ENCODE measurements around the gene VSX1. TPM values are rescaled to one million over a fixed set of nuclear protein-coding genes. Genes with fewer than 3 reads are reported as not detected.

The VSX1 gene
- total RNA-seq, 2 donors from 2014 or later, result not detected

DNA sequence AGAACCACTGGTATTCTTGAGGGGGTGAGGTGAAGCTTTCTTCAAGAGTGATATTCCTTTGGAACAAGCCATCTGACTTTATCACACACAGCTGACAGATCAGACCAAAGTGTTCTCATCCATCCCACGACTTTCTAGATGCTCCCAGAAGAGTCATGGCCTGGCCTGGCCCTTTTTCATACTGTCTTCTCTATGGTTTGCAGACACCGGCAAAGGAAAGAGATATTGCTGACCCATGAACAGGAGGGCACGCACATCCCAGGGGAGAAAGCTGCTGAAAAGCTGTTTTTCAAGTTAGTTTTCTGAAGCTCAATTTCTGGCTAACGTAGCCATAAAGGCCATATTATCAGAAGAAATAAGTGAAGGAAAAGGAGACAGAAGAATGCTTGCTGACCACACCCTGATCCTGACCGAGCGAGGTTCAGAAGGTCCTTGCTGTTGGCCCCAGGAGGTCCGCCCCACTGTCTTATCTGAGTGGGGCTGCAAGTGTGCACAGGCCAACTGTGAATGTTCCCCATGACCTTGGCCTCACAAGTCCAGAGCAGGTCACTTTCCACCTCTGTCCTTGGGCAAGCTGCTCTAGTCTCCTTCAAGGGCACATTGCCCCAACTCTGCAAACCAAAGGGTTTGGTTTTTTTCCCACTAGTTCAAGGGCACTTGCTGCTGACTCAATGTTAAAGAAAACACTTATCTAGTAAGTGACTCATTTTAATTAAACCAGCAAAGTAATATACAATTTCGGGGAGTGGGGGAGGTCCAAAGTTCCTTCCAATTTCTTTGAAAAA is 26.0 kb downstream of the VSX1 start:
- no peak overlapping the region for H3K27ac Mint-ChIP-seq
- Histone ChIP-seq H3K27ac (ENCODE audit: low read depth, low read length) (no peak overlapping the region), H3K4me3 (ENCODE audit: low read length) (no peak overlapping the region), H3K4me1 (ENCODE audit: control insufficient read depth, insufficient read depth, low read length) (no peaks in the 10 kb centered on the region), H3K36me3 (ENCODE audit: control insufficient read depth, insufficient read depth, low read length) (no peaks in the 10 kb centered on the region), H3K9me3 (ENCODE audit: control insufficient read depth, low read length) (no peaks in the 10 kb centered on the region), H3K27me3 (ENCODE audit: control insufficient read depth, insufficient read depth, low read length, poor library complexity, severe bottlenecking) (peaks cover 100% of the 10 kb centered on the region), H3K9ac (ENCODE audit: extremely low read depth, low read length, poor library complexity, severe bottlenecking) (no peak overlapping the region)
- H3K27me3 Mint-ChIP-seq (ENCODE audit: insufficient read depth), result peaks cover 98% of the 10 kb centered on the region
- DNase-seq, result no peak
- no peak overlapping the region for H3K4me3 Mint-ChIP-seq
- H3K36me3 Mint-ChIP-seq (ENCODE audit: low read depth), result no peaks in the 10 kb centered on the region
- no peaks in the 10 kb centered on the region for H3K4me1 Mint-ChIP-seq
- 83 to 89% methylated on average over 7 to 8 of the region's 8 CpGs for WGBS, 2 experiments (ENCODE audit: insufficient coverage in 1 of 2, insufficient read length in 1 of 2)
- TF ChIP-seq CTCF (conservative IDR thresholded peaks at IDR 0.05), result no peak
- no peaks in the 10 kb centered on the region for H3K9me3 Mint-ChIP-seq

GRCh38 chr20:25054995-25055629 is 26.8 kb downstream of the VSX1 start:
- no peaks in the 10 kb centered on the region for H3K4me1 ChIP-seq (ENCODE audit: control insufficient read depth, insufficient read depth, low read length)
- H3K4me1 Mint-ChIP-seq, result no peaks in the 10 kb centered on the region
- H3K4me3 Mint-ChIP-seq, result no peak overlapping the region
- H3K9me3 ChIP-seq (ENCODE audit: control insufficient read depth, low read length), result no peaks in the 10 kb centered on the region
- H3K27ac ChIP-seq (ENCODE audit: low read depth, low read length), result no peak overlapping the region
- no peak overlapping the region for H3K9ac ChIP-seq (ENCODE audit: extremely low read depth, low read length, poor library complexity, severe bottlenecking)
- H3K36me3 Mint-ChIP-seq (ENCODE audit: low read depth), result no peaks in the 10 kb centered on the region
- H3K27me3 Mint-ChIP-seq (ENCODE audit: insufficient read depth), result peaks cover 98% of the 10 kb centered on the region
- 86 to 87% methylated on average over 9 to 10 of the region's 10 CpGs for WGBS, 2 experiments (ENCODE audit: insufficient coverage in 1 of 2, insufficient read length in 1 of 2)
- H3K27ac Mint-ChIP-seq, result no peak overlapping the region
- peaks cover 99% of the 10 kb centered on the region for H3K27me3 ChIP-seq (ENCODE audit: control insufficient read depth, insufficient read depth, low read length, poor library complexity, severe bottlenecking)
- no peak for TF ChIP-seq CTCF (conservative IDR thresholded peaks at IDR 0.05)
- H3K36me3 ChIP-seq (ENCODE audit: control insufficient read depth, insufficient read depth, low read length), result no peaks in the 10 kb centered on the region
- no peak for DNase-seq
- no peak overlapping the region for H3K4me3 ChIP-seq (ENCODE audit: low read length)
- no peaks in the 10 kb centered on the region for H3K9me3 Mint-ChIP-seq

- Histone ChIP-seq H3K27me3 (ENCODE audit: control insufficient read depth, insufficient read depth, low read length, poor library complexity, severe bottlenecking) (peaks cover 99% of the 10 kb centered on the region), H3K36me3 (ENCODE audit: control insufficient read depth, insufficient read depth, low read length) (no peaks in the 10 kb centered on the region), H3K9me3 (ENCODE audit: control insufficient read depth, low read length) (no peaks in the 10 kb centered on the region), H3K9ac (ENCODE audit: extremely low read depth, low read length, poor library complexity, severe bottlenecking) (no peak overlapping the region), H3K27ac (ENCODE audit: low read depth, low read length) (no peak overlapping the region), H3K4me3 (ENCODE audit: low read length) (no peak overlapping the region), H3K4me1 (ENCODE audit: control insufficient read depth, insufficient read depth, low read length) (no peaks in the 10 kb centered on the region)
- no peaks in the 10 kb centered on the region for H3K4me1 Mint-ChIP-seq
- H3K4me3 Mint-ChIP-seq, result no peak overlapping the region
- H3K27ac Mint-ChIP-seq, result no peak overlapping the region
- no peaks in the 10 kb centered on the region for H3K9me3 Mint-ChIP-seq
- H3K27me3 Mint-ChIP-seq (ENCODE audit: insufficient read depth), result peaks cover 98% of the 10 kb centered on the region
- 87 to 100% methylated on average over 2 of the region's 3 CpGs for WGBS, 2 experiments (ENCODE audit: insufficient coverage in 1 of 2, insufficient read length in 1 of 2)
- H3K36me3 Mint-ChIP-seq (ENCODE audit: low read depth), result no peaks in the 10 kb centered on the region
- no peak for TF ChIP-seq CTCF (conservative IDR thresholded peaks at IDR 0.05)
- DNase-seq, result peak; percentile 12
Observed at GRCh38 chr20:25054096-25054820, 27.7 kb downstream of the VSX1 start.

Data from endodermal cell (in vitro differentiated cells).